Measurements from ENCODE around the gene CENPS. TPM values are rescaled to one million over a fixed set of nuclear protein-coding genes. Genes with fewer than 3 reads are reported as not detected.

CENPS gene
- polyA plus RNA-seq, 2 of the 4 experiments (the other 2 are of a cell fraction), result 25.7 to 27.3 TPM

DNA sequence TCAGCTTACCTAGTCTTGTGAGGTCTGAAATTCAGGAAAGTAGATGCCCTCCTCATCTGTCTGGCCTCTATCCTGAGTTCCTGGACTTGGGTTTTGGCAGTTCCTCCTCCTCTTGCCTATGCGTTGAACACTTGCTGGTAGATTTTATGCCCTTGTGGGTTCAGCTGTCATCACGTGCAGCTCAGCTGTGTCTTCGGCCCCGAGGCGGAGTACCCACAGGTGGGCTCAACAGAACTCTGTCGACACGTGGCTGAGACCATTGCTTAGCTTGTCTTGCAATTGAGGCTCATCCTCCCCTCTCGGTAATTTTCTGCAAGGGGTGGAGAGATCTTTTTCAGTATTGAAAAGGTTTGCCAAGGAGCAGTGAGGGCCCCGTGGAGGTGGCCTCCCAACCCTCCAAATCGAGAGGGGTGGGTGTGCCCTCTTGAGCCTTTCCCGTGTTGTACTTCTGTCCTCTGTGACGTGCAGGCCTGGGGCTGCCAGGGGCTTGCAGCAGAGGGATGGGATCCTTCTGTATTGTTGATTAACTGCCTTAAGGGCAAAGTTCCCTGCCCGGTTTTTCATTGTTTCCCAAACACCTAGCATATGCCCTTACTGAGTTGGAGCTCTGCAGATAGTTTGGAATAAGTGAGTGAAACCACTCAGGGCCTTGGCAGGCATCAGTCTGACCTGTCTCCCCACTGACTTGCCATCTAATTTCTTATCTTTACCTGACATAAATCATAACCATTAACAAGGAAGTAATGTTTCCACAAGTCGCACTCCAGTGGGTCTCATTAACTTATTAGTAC, 2.9 kb downstream of the CENPS start:
- Histone ChIP-seq H3K4me3 (no peak overlapping the region), H3K4me1 (peaks cover 12% of the 10 kb centered on the region; the same call in 2 of the 3 replicates), H3K27ac (no peak overlapping the region), H3K9me3 (no peaks in the 10 kb centered on the region), H3K4me2 (no peak overlapping the region)
- TF ChIP-seq, protein P1, sequence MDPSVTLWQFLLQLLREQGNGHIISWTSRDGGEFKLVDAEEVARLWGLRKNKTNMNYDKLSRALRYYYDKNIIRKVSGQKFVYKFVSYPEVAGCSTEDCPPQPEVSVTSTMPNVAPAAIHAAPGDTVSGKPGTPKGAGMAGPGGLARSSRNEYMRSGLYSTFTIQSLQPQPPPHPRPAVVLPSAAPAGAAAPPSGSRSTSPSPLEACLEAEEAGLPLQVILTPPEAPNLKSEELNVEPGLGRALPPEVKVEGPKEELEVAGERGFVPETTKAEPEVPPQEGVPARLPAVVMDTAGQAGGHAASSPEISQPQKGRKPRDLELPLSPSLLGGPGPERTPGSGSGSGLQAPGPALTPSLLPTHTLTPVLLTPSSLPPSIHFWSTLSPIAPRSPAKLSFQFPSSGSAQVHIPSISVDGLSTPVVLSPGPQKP (IDR thresholded peaks at IDR 0.05; ENCODE audit: low read depth, low read length), result no peak
- no peak for TF ChIP-seq MAFK (IDR thresholded peaks at IDR 0.05; ENCODE audit: partially characterized antibody)
- no peak for TF ChIP-seq ZSCAN20 (CRISPR knock-in tag; IDR thresholded peaks at IDR 0.05)
- TF ChIP-seq RNF2 (IDR thresholded peaks at IDR 0.05; ENCODE audit: borderline replicate concordance, low read depth), result no peak
- no peak for TF ChIP-seq SREBF2 (IDR thresholded peaks at IDR 0.05)
- no peak for TF ChIP-seq NR3C1 (IDR thresholded peaks at IDR 0.05)
- TF ChIP-seq EHMT2 (IDR thresholded peaks at IDR 0.05; ENCODE audit: low read depth), result no peak
- TF ChIP-seq POLR2A (IDR thresholded peaks at IDR 0.05; ENCODE audit: low read length), result no peak
- no peak for DNase-seq (ENCODE audit: low read depth in 1 of 2, low spot score in 1 of 2)
- no peak for ATAC-seq
- ChIA-PET CTCF (interaction anchor here (1.3 to 6.6 kb wide), 3 partner anchors 9 to 60 kb away, joined by 3 to 63 read pairs (median 59); no protein-coding TSS in a partner anchor), POLR2A (no interaction called here)
- FAIRE-seq, result no peak
- 75% methylated on average over 14 of the region's 14 CpGs for WGBS (ENCODE audit: missing lambda C conversion rate)

DNA sequence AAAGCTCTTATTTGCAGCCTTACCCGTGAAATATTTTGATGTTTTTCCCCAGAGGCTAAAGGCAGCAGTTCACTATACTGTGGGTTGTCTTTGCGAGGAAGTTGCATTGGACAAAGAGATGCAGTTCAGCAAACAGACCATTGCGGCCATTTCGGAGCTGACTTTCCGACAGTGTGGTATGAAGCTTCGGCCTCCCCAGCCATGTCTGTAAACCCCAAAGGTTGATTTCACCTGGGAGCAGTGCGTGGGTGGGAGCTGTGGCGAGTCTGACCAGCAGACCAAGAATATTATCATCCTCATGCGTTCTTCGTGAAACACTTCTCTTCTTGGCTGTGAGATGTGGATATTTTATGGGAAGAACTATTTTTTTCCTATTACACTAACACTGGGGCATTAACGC, 3.6 kb downstream of the CENPS start:
- H3K9me3 ChIP-seq, result no peaks in the 10 kb centered on the region
- no peak for FAIRE-seq
- ChIA-PET CTCF (interaction anchor here (1.0 to 6.6 kb wide), 4 partner anchors 9 to 225 kb away, joined by 3 to 63 read pairs (median 31); no protein-coding TSS in a partner anchor), POLR2A (no interaction called here)
- TF ChIP-seq HDAC2 (IDR thresholded peaks at IDR 0.05) (no peak), SMC3 (IDR thresholded peaks at IDR 0.05) (no peak), KDM1A (IDR thresholded peaks at IDR 0.05; ENCODE audit: low read depth) (no peak), JUNB (IDR thresholded peaks at IDR 0.05) (no peak), EP300 (IDR thresholded peaks at IDR 0.05) (no peak), NPAS2 (CRISPR knock-in tag; IDR thresholded peaks at IDR 0.05; ENCODE audit: borderline replicate concordance) (no peak), HEYL (CRISPR knock-in tag; IDR thresholded peaks at IDR 0.05) (no peak), HOXA7 (CRISPR knock-in tag; IDR thresholded peaks at IDR 0.05) (no peak)
- H3K4me3 ChIP-seq, result no peak overlapping the region
- ATAC-seq, result no peak
- no peak overlapping the region for H3K27ac ChIP-seq
- 94% methylated on average over 11 of the region's 11 CpGs for WGBS (ENCODE audit: missing lambda C conversion rate)
- H3K4me1 ChIP-seq, result peaks cover 8% of the 10 kb centered on the region; the same call in 2 of the 3 replicates
- no peak for DNase-seq (ENCODE audit: low read depth in 1 of 2, low spot score in 1 of 2)
- H3K4me2 ChIP-seq, result no peak overlapping the region

- no peak overlapping the region for H3K27ac ChIP-seq
- WGBS (ENCODE audit: missing lambda C conversion rate), result 95% methylated on average over 5 of the region's 5 CpGs
- DNase-seq (ENCODE audit: low read depth in 1 of 2, low spot score in 1 of 2), result no peak
- ATAC-seq, result no peak
- H3K9me3 ChIP-seq, result no peaks in the 10 kb centered on the region
- TF ChIP-seq ESRRA (IDR thresholded peaks at IDR 0.05; ENCODE audit: borderline replicate concordance, low read length) (no peak), RARB (CRISPR knock-in tag; IDR thresholded peaks at IDR 0.05) (no peak), CHD2 (IDR thresholded peaks at IDR 0.05; ENCODE audit: low read length, partially characterized antibody) (no peak), ZFP36 (IDR thresholded peaks at IDR 0.05; ENCODE audit: borderline replicate concordance, partially characterized antibody) (no peak), FOSL2 (IDR thresholded peaks at IDR 0.05) (no peak), FOSL2 (CRISPR knock-in tag; IDR thresholded peaks at IDR 0.05) (no peak), NR3C1 (IDR thresholded peaks at IDR 0.05) (no peak), NPAS2 (CRISPR knock-in tag; IDR thresholded peaks at IDR 0.05; ENCODE audit: borderline replicate concordance) (no peak)
- TF ChIP-seq, protein P1 (IDR thresholded peaks at IDR 0.05; ENCODE audit: low read depth, low read length), result no peak
- POLR2A ChIA-PET, result no interaction called here
- H3K4me1 ChIP-seq, result peaks cover 8% of the 10 kb centered on the region; the same call in 2 of the 3 replicates
- no peak for FAIRE-seq
- no peak overlapping the region for H3K4me3 ChIP-seq
- CTCF ChIA-PET, result interaction anchor here (1.0 to 6.6 kb wide), 3 partner anchors 57 to 225 kb away, joined by 3 to 63 read pairs (median 5); no protein-coding TSS in a partner anchor
- H3K4me2 ChIP-seq, result no peak overlapping the region
Measured at GRCh38 chr1:10434590-10434989, 4.4 kb downstream of the CENPS start.

Measured in A549 (cell line).